ENCODE results near the gene IL31RA. TPM values are rescaled to one million over a fixed set of nuclear protein-coding genes. Genes with fewer than 3 reads are reported as not detected.
"Not testable (repeated sequence)": the region's sequence is repeated elsewhere in the genome, so short reads cannot be mapped to it uniquely, and the experiment has no call there.

IL31RA gene
- total RNA-seq: under 1 TPM; 0.16 to 0.55 TPM
- under 1 TPM; 0.10 to 0.26 (median 0.18) TPM for polyA plus RNA-seq (ENCODE audit: insufficient read length in 6 of 6)
- long read RNA-seq, donor 1: 0 reads
- long read RNA-seq, donor 2: 0 reads
- long read RNA-seq, donor 3: 0 reads
- long read RNA-seq, donor 4: 0 reads
- long read RNA-seq, donor 5, partial matches to known transcripts: 316 of 316 reads
- long read RNA-seq, donor 5, other reads (novel, unspliced or antisense): 0 of 316 reads
- long read RNA-seq, donor 6: 0 reads
- long read RNA-seq, donor 7: 0 reads
- long read RNA-seq, donor 8: 0 reads
- long read RNA-seq, donor 9: 0 reads
- long read RNA-seq, donor 10: 0 reads
- long read RNA-seq, donor 11: 0 reads
- long read RNA-seq, donor 12, partial matches to known transcripts: 16 of 32 reads
- long read RNA-seq, donor 12, other reads (novel, unspliced or antisense): 16 of 32 reads

DNA sequence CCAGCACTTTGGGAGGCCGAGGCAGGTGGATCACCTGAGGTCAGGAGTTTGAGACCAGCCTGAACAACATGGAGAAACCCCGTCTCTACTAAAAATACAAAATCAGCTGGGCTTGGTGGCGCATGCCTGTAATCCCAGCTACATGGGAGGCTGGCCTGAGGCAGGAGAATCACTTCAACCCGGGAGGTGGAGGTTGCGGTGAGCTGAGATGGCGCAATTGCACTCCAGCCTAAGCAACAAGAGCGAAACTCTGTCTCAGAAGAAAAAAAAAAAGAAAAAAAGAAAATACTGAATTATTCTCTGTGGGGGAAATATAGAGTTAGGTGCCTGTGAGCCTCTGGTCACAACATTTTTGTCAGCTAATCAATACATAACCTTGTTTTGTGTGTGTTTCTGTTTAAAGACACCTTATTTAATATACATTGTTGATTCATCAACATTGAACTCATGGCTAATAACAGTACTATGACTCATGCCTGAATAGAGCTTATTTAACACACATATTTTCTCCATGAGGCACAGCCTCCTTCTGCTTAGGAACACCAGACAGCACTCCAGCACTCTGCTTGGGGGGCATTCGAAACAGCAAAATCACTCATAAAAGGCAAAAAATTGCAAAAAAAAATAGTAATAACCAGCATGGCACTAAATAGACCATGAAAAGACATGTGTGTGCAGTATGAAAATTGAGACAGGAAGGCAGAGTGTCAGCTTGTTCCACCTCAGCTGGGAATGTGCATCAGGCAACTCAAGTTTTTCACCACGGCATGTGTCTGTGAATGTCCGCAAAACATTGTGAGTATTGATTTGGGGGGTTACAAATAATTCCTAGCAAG lies at the start of gene IL31RA:
Gene IL31RA (plus strand): TSS at position 519 of the 836 bp plus-strand sequence. CDS start 214 bp downstream, at position 733.
- ATAC-seq (peak; percentile 66), DNase-seq (no peak)
- no peak within 1 kb of the TSS for H3K4me3 ChIP-seq
- intact Hi-C loops (cut with DNase I): no loop called here
- no peaks in the 10 kb centered on the region for H3K27me3 ChIP-seq
- no peaks in the 10 kb centered on the region for H3K4me1 ChIP-seq
- H3K36me3 ChIP-seq: no peaks in the 10 kb centered on the region
- no peak for TF ChIP-seq CTCF (IDR thresholded peaks at IDR 0.05)
- no peak within 1 kb of the TSS for H3K27ac ChIP-seq
- no peaks in the 10 kb centered on the region for H3K9me3 ChIP-seq

DNA sequence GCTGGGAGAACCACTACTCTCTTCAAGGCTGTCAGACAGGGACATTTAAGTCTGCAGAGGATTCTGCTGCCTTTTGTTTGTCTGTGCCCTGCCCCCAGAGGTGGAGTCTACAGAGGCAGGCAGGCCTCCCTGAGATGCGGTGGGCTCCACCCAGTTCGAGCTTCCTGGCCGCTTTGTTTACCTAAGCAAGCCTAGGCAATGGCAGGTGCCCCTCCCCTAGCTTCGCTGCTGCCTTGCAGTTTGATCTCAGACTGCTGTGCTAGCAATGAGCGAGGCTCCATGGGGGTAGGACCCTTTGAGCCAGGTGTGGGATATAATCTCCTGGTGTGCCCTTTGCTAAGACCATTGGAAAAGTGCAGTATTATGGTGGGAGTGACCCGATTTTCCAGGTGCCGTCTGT lies 42.3 kb upstream of the IL31RA start:
- H3K27me3 ChIP-seq; ATAC-seq; DNase-seq; H3K36me3 ChIP-seq; intact Hi-C loops (cut with DNase I); H3K4me3 ChIP-seq; H3K27ac ChIP-seq; H3K4me1 ChIP-seq: not testable (repeated sequence)
- peaks cover 0 to 17% of the 10 kb centered on the region in 2 donors for H3K9me3 ChIP-seq

- H3K4me1 ChIP-seq; H3K4me3 ChIP-seq; H3K36me3 ChIP-seq; intact Hi-C loops (cut with DNase I); H3K9me3 ChIP-seq; ATAC-seq; DNase-seq; H3K27me3 ChIP-seq; H3K27ac ChIP-seq: not testable (repeated sequence)
Observed at GRCh38 chr5:55815939-55816338, 35.2 kb upstream of the IL31RA start.

- ATAC-seq: no peak
- intact Hi-C loops (cut with DNase I): no loop called here
Observed at GRCh38 chr5:55816342-55816741, 34.8 kb upstream of the IL31RA start.

GRCh38 chr5:55817030-55817429 lies 34.1 kb upstream of the IL31RA start:
- TF ChIP-seq CTCF (IDR thresholded peaks at IDR 0.05): no peak
- intact Hi-C loops (cut with DNase I): no loop called here
- ATAC-seq: no peak
- no peak overlapping the region for H3K4me3 ChIP-seq
- H3K27ac ChIP-seq: no peak overlapping the region
- H3K27me3 ChIP-seq: peaks cover 0 to 17% of the 10 kb centered on the region in 2 donors
- peaks cover 0 to 4% of the 10 kb centered on the region in 2 donors for H3K4me1 ChIP-seq
- DNase-seq: peak in 1 of 4 donors; percentile 28
- H3K36me3 ChIP-seq: no peaks in the 10 kb centered on the region
- H3K9me3 ChIP-seq: no peaks in the 10 kb centered on the region

More at GRCh38 chr5:55816342-55816741, 34.8 kb upstream of the IL31RA start:
- no peak overlapping the region for H3K4me3 ChIP-seq
- no peaks in the 10 kb centered on the region for H3K36me3 ChIP-seq
- no peaks in the 10 kb centered on the region for H3K4me1 ChIP-seq
- no peak for TF ChIP-seq CTCF (IDR thresholded peaks at IDR 0.05)
- no peak overlapping the region for H3K27ac ChIP-seq
- peaks cover 0 to 10% of the 10 kb centered on the region in 2 donors for H3K27me3 ChIP-seq
- H3K9me3 ChIP-seq: no peaks in the 10 kb centered on the region
- DNase-seq: peak in 1 of 4 donors; percentile 38

- ATAC-seq: no peak
Observed at GRCh38 chr5:55820488-55820887, 30.7 kb upstream of the IL31RA start.

More at GRCh38 chr5:55820488-55820887, 30.7 kb upstream of the IL31RA start:
- intact Hi-C loops (cut with DNase I): no loop called here
- H3K4me3 ChIP-seq: no peak overlapping the region
- H3K36me3 ChIP-seq: no peaks in the 10 kb centered on the region
- H3K27me3 ChIP-seq: peaks cover 6 to 28% of the 10 kb centered on the region in 2 donors
- no peak for TF ChIP-seq CTCF (IDR thresholded peaks at IDR 0.05)
- no peak overlapping the region for H3K27ac ChIP-seq
- H3K9me3 ChIP-seq: no peaks in the 10 kb centered on the region
- no peak for DNase-seq
- peaks cover 0 to 6% of the 10 kb centered on the region in 2 donors for H3K4me1 ChIP-seq
